ENCODE results near the gene INO80D. TPM values are rescaled to one million over a fixed set of nuclear protein-coding genes. Genes with fewer than 3 reads are reported as not detected.

Gene INO80D
- total RNA-seq, 2 donors from 2014 or later, result 27.6 to 35.2 TPM

DNA sequence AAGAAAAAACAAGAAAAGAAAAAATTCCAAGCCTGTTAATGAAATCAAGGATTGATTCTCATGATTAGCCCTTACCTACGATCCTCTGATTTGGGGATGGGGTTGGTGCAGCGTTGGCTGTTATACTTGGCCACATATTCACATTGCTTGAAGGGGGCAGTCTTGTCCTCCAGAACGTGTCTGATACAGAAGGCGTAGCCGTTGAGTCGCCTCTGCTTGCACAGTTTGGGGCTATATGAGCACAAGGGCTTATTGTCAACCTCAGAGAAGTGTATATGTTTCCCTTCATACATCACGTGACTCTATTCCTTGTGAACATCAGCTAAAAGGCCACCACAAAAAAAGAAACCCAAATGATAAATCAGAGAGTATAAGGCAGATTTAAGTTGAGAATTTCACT lies 23.2 kb downstream of the INO80D start:
- Histone ChIP-seq H3K4me1 (ENCODE audit: control insufficient read depth, insufficient read depth, low read length) (no peaks in the 10 kb centered on the region), H3K27ac (ENCODE audit: low read depth, low read length) (no peak overlapping the region), H3K36me3 (ENCODE audit: control insufficient read depth, insufficient read depth, low read length) (peaks cover 51% of the 10 kb centered on the region), H3K9me3 (ENCODE audit: control insufficient read depth, low read length) (no peaks in the 10 kb centered on the region), H3K9ac (ENCODE audit: extremely low read depth, low read length, poor library complexity, severe bottlenecking) (no peak overlapping the region), H3K27me3 (ENCODE audit: control insufficient read depth, insufficient read depth, low read length, poor library complexity, severe bottlenecking) (no peaks in the 10 kb centered on the region), H3K4me3 (ENCODE audit: low read length) (no peak overlapping the region)
- Mint-ChIP-seq H3K4me1 (peaks cover 7% of the 10 kb centered on the region), H3K36me3 (ENCODE audit: low read depth) (peaks cover 51% of the 10 kb centered on the region), H3K9me3 (no peaks in the 10 kb centered on the region), H3K4me3 (no peak overlapping the region), H3K27me3 (ENCODE audit: insufficient read depth) (no peaks in the 10 kb centered on the region), H3K27ac (peak overlapping the region; percentile 15)
- no peak for DNase-seq
- TF ChIP-seq, protein P1, sequence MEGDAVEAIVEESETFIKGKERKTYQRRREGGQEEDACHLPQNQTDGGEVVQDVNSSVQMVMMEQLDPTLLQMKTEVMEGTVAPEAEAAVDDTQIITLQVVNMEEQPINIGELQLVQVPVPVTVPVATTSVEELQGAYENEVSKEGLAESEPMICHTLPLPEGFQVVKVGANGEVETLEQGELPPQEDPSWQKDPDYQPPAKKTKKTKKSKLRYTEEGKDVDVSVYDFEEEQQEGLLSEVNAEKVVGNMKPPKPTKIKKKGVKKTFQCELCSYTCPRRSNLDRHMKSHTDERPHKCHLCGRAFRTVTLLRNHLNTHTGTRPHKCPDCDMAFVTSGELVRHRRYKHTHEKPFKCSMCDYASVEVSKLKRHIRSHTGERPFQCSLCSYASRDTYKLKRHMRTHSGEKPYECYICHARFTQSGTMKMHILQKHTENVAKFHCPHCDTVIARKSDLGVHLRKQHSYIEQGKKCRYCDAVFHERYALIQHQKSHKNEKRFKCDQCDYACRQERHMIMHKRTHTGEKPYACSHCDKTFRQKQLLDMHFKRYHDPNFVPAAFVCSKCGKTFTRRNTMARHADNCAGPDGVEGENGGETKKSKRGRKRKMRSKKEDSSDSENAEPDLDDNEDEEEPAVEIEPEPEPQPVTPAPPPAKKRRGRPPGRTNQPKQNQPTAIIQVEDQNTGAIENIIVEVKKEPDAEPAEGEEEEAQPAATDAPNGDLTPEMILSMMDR (conservative IDR thresholded peaks at IDR 0.05), result peak; percentile 33
- 93 to 97% methylated on average over 7 of the region's 7 CpGs for WGBS, 2 experiments (ENCODE audit: insufficient coverage in 1 of 2, insufficient read length in 1 of 2)

DNA sequence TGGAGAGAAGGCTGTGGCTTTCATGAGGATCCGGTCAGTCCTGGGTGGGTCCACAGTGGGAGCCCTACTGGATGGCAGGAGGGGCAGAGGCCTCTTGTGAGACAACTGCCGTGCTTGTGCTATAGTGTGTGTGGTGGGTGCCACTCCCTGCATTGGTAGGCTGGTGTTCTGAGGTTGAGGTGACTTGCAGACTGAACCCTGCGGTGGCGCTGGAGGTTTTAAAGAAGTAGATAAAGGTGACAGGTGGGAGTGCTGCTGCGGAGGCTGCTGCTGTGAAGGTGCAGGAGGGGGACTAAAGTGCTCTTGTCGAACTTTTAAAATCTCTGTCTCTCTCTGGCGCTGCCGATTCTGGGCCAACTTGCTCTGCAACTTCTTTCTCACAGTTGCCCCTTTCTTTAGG lies 29.7 kb downstream of the INO80D start:
- Histone ChIP-seq H3K9ac (ENCODE audit: extremely low read depth, low read length, poor library complexity, severe bottlenecking) (no peak overlapping the region), H3K36me3 (ENCODE audit: control insufficient read depth, insufficient read depth, low read length) (peaks cover 74% of the 10 kb centered on the region), H3K27me3 (ENCODE audit: control insufficient read depth, insufficient read depth, low read length, poor library complexity, severe bottlenecking) (no peaks in the 10 kb centered on the region), H3K27ac (ENCODE audit: low read depth, low read length) (no peak overlapping the region), H3K9me3 (ENCODE audit: control insufficient read depth, low read length) (no peaks in the 10 kb centered on the region), H3K4me1 (ENCODE audit: control insufficient read depth, insufficient read depth, low read length) (no peaks in the 10 kb centered on the region), H3K4me3 (ENCODE audit: low read length) (no peak overlapping the region)
- WGBS, 2 experiments (ENCODE audit: insufficient coverage in 1 of 2, insufficient read length in 1 of 2), result 91 to 100% methylated on average over 4 to 8 of the region's 8 CpGs
- Mint-ChIP-seq H3K4me1 (no peaks in the 10 kb centered on the region), H3K27me3 (ENCODE audit: insufficient read depth) (no peaks in the 10 kb centered on the region), H3K9me3 (no peaks in the 10 kb centered on the region), H3K36me3 (ENCODE audit: low read depth) (peaks cover 70% of the 10 kb centered on the region), H3K27ac (peak overlapping the region; percentile 56), H3K4me3 (no peak overlapping the region)
- peak; percentile 55 for DNase-seq
- TF ChIP-seq, protein P1 (conservative IDR thresholded peaks at IDR 0.05), result no peak

DNA sequence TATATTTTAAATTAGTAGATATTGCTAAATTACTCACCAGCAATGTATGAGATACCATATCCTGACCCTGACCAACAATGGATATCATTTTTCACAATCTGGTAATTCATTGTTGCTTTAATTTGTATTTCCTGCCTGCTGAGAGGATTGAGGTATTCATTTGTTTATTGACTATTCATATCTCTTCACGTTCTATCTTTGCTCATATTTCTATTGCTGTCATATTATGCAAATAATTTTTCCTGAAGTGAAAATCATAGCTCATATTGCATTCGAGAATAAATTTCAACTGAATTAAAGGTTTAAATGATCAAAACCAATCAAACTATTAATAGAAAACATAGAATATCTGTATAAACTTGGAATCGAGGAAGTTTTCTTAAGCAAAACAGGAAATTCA lies 31.0 kb downstream of the INO80D start:
- no peak overlapping the region for H3K9ac ChIP-seq (ENCODE audit: extremely low read depth, low read length, poor library complexity, severe bottlenecking)
- peaks cover 68% of the 10 kb centered on the region for H3K36me3 Mint-ChIP-seq (ENCODE audit: low read depth)
- H3K4me3 ChIP-seq (ENCODE audit: low read length), result no peak overlapping the region
- H3K36me3 ChIP-seq (ENCODE audit: control insufficient read depth, insufficient read depth, low read length), result peaks cover 76% of the 10 kb centered on the region
- H3K9me3 Mint-ChIP-seq, result no peaks in the 10 kb centered on the region
- DNase-seq, result no peak
- no peak overlapping the region for H3K27ac ChIP-seq (ENCODE audit: low read depth, low read length)
- no peak overlapping the region for H3K4me3 Mint-ChIP-seq
- H3K9me3 ChIP-seq (ENCODE audit: control insufficient read depth, low read length), result no peaks in the 10 kb centered on the region
- no peaks in the 10 kb centered on the region for H3K4me1 ChIP-seq (ENCODE audit: control insufficient read depth, insufficient read depth, low read length)
- no peaks in the 10 kb centered on the region for H3K27me3 Mint-ChIP-seq (ENCODE audit: insufficient read depth)
- no peaks in the 10 kb centered on the region for H3K4me1 Mint-ChIP-seq
- H3K27me3 ChIP-seq (ENCODE audit: control insufficient read depth, insufficient read depth, low read length, poor library complexity, severe bottlenecking), result no peaks in the 10 kb centered on the region
- TF ChIP-seq, protein P1 (conservative IDR thresholded peaks at IDR 0.05), result no peak
- H3K27ac Mint-ChIP-seq, result no peak overlapping the region
- 89% methylated on average over 3 of the region's 3 CpGs; no CpG with 5 or more reads in 1 of the 2 experiments for WGBS, 2 experiments (ENCODE audit: insufficient coverage in 1 of 2, insufficient read length in 1 of 2)
